GM18858 (cell line): ENCODE measurements around the gene SLC1A2.

ENCODE experiments used
- ATAC-seq: cut with Tn5 transposase; IDR thresholded peaks from one replicate; pipeline ENCODE4 v1.9.1; 2021; ENCODE audit not compliant: unreplicated experiment

The SLC1A2 gene

DNA sequence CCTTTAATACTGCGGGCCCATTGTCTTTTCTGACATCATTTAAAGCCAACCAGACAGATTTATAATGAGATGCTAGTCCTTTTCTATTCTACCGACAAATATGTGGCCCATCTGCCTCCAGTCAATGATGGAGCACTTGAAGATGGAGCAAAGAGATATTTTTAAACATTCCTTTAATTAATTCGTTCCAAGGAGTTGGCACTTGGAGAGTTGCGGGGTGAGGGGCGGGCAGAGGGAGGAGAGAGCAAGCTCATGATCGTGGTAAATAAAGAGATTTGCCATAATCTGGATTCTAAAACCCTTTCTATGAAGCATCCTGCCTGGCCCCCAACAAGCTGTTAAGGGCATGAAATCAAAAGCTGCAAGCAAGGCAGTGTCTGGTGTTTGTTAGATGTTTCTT is 5.0 kb downstream of the SLC1A2 start:
- no peak for ATAC-seq

DNA sequence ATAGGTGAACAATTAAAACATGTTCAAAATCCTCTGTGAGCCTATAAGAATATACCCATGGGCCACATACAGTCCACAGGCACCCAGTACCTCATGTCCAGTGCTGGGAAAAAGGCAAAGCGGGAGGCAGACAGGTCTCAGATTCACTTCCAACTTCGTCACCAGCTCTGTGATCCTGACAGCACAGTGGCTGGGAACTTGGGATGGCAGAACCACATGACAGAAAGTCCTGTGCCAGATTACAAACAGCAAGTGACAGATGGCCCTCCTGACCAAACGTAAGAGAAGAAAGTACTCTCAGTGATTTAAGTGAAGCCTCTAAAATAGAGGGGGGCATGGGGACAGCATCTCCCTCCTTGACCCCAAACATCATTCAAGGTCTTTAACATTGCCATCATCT is 5.8 kb downstream of the SLC1A2 start:
- no peak for ATAC-seq

DNA sequence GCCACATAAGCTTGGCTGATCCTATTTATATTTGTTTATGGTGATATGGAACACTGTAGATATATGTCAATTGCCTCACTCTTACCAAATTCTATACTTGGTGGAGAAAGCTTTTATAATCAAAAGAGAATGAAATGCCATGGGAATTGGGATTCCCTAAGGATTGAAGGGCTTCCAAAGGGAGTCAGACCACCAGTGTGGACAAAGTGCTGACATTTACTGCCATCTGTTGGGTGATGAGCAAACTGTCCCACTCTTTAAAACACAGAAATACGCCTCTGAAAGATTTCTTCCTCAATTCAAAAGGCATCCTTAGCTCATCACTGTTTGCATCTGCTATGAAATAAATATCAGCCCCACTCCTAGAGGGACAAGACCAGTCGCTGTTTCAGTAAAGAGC is 7.1 kb downstream of the SLC1A2 start:
- no peak for ATAC-seq

DNA sequence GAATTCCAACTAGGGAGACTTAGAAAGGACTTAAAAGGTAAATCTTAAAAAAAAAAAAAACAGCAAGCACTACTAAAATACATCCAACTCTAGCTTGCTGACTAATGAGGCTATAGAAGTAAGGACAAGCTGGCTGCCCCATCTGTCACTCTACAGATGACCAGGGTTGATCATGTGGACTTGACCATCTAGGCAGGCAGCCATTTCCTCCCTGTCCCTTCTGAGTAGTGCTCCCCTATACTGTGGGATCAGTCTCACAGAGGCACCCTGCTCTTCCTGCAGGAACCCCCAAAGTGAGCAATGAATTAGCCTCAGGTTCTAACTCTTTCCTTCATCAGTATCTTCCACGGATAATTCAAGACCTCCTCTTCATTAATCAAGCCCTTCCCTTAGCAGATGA is 12.3 kb downstream of the SLC1A2 start:
- no peak for ATAC-seq

DNA sequence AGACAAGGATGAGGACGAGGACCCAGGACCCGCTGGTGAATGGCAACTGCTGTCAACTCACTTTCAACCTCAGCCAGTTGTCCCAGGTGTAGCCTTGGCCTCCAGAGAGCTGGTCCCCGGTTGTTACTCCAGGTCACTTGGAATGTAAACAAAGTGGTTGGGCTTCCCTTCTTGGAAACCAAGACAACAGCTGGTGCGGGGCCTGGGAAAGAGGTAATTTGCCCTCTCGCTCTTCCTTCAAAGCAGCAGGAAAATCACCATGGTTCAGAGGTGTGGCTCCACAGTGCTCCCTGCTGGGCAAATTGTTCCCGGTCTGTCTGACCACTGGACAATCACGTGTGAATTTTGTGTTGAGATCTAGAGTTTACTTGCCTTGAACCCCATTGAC is 15.0 kb downstream of the SLC1A2 start:
- no peak for ATAC-seq

DNA sequence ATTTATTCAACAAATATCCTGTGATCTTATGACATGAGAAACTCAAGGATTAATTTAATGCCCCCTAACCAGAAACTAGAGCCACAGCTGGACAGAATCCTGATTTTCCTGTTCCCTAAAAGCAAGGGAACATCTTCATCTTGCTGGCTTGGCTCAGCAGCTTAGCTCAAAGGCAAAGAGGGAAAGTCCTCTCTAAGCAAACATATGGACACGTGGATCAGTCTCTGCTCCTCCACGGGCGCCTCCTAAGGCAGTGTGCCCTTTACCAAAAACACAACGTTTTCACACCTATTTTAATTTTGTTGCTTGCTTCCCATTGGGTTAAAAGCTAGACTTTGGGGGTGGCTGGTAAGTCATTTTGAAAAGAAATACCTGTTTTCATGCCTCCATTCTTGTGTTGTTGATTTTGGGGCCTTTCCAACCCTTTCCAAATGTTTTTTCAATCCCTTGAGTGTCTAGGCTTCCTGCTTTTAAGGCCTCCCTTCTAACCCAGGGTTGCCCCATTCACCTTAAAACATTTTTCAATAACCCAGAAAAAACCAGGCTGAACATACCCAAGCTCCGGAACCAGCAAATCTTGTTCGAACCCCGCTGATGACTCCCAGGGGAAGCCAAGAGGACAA is 15.5 kb downstream of the SLC1A2 start:
- ATAC-seq, result no peak

DNA sequence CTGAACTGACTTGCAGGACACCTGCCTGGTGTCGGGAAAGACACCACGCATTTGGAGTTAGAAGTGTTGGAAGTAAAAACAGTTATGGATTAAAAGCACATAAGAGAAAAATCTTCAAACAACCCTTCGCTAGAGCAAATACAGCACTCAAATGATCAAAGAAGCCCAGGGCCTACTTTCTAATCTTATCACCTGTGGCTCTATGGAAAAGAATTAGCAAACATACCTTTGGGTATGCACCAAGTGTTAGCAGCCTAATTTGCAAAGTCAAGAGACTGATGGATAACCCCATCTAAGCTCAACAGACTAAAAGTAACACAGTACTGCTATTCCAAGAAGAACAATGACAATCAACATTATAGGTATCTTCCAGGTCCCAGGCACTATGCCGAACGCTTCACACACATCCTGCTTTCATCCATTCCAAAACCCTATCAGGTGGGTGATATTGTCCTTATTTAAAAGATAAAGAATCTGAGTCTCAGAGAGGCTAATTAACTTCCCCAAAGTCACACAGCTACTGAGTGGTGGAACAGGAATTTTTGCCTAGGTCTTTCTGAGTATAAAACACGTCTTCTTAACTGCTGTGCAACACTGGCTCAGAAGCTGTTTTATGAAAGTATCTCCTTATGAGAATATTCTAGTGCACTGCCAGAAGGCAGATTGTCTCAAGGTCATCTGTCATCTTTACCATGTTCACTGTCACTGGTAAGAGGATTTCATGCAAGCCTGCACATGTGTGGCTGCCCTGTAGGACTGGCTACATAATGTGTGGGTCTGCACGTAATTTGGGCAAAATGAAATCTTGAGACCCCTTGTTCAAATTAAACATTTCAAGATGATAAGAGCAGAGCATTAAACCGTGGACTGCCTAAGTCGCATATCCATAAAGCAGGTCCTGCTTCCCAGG is 16.4 kb downstream of the SLC1A2 start:
- ATAC-seq, result no peak

DNA sequence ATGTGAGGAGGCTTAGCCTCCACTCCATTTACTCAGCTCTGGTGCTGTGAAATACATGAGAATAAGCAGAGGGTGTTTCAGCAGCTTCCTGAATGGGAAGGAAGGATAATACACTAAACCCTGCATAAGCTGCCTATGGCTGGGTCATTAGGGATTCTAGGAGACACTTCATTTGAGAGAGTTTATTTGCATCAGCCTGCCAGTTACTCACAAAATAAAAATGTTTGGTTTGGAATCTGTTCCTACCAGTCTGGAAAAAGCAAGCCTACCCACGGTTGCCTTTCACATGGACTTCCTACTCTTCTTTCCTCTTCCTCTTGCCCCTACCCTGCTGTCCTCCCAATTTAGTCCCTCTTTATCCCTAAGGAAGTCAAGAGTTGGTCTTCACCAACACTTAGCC is 20.5 kb downstream of the SLC1A2 start:
- no peak for ATAC-seq

DNA sequence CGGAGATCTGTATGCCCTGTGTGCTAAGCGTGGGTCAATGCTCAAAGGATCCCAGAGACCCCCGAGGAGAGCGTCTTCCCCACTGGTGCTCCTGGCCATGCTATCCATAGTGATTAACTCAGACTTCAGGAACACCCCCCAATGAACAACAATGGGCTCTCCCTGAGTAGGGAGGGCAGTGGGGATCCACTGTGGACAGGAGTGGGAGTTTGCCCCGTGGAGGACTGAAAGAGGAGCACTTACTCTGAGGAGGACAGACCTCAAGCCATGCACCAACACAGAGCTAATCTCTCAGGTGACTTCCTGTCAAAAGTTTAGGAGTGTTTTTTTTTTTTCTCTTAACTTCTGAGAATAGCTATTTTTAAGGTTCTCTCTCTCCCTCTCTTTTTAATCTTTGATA is 24.4 kb downstream of the SLC1A2 start:
- no peak for ATAC-seq

DNA sequence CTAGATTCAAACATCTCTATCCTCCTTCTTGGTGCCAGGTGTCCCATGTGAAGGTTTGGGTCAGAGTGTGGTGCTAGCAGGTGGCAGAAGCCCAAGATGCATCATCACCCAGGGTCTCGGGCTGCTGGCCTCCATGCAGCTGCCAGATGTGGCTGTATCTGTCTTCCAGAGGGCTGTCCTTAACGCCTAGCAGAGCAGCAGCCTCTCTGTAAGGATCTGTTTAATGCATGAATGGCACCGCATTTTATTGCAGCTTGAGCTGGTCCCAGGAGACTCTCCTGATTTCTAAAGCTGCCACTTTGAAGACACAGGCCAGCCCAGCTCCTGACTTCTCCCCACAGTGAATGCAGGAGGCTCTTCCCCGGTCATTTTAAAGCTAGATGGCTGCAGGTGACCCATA is 26.3 kb downstream of the SLC1A2 start:
- no peak for ATAC-seq

DNA sequence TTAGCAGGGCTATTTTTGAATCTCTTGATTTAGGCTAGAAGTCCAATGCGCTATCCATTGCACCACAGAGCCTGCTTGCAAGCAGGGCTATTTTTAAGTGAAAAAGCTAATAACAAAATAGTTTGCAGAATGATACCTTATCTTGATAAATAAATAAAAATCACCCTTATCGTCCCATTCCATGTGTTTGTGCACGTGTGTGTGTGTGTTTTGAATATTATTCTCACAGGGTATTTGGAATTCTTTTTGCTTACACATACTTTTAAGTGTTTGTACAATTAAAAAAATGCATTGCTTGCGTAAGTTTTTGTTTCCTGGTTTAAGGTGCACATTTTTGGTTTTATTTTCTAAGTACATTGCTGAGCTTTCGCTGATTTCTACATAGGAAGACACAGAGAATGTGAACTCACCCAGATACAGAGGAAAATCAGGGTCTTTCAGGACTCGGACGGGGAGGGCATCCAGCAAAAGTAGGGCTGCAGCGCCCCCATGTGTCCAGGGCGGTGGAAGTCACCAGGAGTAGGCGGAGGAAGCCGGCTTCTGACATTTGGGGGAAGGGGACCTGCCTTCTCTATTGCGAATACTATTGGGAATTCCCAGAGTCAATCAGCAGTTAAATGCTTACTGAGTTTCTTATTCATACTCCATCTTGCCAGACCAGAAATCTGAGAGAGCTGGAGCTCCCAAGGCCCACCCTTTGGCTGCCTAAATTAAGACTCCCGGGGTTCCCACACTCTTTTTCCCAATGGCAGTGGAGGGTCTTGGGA is 27.3 kb downstream of the SLC1A2 start:
- no peak for ATAC-seq

DNA sequence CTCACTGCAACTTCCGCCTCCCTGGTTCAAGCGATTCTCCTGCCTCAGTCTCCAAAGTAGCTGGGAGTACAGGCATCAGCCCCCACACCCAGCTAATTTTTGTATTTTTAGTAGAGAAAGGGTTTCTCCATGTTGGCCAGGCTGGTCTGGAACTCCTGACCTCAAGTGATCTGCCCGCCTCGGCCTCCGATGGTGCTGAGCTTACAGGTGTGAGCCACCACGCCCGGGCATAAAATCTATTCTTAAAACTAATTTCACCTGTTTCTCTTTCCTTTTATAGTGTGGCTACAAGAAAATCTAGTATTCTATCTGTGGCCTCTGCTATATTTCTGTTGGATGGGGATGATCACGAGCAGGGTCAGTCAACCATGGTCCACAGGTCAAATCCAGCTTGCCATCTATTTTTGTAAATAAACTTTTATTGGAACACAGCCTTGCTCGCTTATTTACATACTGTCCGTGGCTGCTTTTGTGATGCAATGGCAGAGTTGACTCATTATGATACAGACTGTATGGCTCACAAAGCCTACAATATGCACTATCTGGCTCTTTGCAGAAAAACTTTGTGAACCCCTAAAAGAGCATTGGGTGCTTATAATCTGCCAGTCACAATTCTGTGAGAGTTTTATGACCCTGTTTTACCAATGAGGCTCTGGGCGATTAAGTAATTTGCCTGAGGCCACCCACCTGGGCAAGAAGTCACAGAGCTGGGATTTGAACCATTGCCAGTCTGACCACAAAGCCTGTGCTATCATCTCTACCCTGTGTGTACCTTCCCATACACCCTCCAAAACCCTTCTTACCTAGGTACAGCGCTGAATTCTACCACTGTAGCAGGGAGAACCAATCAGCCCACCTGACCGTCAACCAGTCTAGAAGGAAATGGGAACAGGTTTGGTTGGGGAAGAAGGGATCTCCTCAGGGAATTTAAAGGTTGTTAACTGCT is 28.3 kb downstream of the SLC1A2 start:
- ATAC-seq, result peak; percentile 79

DNA sequence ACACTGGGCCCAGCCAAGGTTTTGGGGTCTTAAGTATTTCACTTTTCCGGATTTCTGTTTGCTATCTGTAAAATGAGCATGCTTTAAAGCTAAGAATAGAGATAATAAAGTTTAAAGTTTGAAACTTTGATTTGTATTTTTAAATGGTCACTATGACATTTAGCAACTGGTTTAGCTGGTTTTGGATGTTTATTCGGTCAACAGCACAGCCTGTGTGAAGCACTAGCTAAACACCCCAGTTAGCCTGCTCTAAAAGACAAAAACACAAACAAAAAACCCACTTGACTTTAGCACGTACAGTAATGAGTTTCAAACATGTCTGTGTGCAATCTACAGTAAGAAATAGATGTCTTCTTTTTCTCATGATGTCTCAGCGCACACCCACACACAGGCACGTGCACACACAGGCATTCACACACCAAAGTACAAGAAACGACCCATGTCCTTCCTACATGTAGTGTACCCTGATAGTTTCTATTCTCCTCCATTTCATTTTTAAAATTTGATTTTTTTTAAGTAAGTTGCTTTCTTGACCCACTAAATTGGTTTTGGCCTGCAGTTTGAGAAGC is 29.4 kb downstream of the SLC1A2 start:
- ATAC-seq, result no peak

DNA sequence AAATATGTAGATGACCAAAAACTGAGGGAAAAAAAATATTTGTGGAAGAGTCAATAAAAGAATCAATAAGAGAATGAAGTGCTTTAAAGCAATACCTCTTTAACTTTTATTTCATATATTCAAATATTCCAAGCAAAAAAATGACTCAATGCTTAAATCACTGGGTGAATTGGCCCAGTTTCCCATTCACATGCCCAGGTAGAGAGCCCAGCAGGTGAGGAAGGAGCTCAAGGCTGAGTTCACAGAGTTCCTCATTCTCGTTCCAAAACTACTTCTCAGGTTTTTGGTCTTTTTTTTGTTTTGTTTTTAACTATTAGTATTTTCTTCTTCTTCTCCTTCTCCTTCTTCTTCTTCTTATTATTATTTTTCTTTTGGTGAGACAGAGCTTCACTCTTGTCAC is 30.2 kb downstream of the SLC1A2 start:
- no peak for ATAC-seq

DNA sequence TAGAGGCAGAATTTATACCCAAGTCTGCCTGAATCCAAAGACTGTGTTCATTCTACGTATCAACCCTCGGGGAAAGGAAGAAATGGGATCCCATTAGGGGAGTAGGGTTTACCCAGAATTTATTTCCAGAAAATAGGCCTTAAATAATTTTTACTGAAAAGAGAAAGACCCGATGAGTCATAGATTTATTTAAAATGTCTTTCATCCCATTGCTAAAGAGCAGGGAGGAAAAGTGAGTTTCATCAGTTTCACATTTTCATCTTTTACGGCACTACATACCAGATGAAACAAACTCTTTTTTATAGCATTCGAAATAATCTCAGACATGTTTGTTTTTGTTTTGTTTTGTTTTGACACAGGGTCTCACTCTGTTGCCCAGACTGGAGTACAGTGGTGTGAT is 31.3 kb downstream of the SLC1A2 start:
- ATAC-seq, result no peak

DNA sequence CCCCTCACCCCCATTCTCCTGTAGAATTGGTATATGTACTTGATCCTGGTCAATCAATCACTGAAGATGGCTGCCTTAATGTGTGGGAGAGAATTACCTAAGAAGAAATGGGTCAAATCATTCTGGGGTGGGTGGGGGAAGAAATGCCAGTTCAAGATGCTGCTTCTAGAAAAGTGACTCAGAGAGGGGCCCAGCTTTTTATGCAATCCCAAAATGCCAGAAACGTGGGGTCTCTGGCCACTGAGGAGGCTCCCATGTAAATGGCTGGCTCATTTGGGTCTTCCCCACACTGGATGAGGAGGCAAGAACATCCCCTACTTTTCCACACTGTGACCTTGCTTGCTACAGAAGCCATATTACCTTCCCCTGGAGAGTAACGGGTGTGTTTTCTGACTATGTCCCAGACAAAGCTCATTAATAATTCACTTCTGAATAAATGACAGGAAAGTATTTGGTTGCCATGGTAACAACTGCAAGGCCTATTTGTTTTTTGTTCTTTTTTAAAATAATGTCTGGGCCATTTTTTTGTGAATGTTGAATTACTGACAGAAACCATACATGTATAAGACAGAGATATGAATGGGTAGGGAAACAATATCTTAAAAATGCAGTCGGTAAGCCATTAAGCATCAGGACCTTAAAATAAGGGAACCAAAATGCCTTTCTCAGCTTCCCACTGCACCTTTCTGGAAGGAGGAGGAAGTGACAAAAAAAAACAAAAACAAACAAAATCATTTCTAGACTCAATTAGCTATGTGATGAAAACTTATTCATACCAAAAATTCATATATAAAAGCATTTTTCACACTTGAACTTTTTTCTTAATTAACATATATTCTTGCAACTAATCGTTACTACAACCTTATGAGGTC is 32.0 kb downstream of the SLC1A2 start:
- no peak for ATAC-seq

DNA sequence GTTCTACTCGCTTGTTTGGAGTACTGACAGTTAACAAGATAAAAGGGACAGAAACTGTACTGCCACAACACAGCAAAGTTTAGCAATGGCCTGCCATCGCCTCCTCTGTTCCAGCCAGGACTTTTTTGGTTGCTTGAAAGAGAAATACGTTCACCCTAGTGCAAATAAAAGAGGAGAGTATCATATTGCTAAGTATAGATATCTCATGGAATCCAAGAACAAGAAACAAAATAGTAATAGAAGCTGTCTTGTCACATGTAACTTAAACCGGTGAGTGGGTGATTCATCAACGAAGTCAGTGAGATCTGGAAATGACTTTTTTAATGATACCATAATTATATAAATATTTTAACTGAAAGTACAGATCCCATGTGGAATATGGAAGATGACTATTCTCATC is 35.4 kb downstream of the SLC1A2 start:
- no peak for ATAC-seq

DNA sequence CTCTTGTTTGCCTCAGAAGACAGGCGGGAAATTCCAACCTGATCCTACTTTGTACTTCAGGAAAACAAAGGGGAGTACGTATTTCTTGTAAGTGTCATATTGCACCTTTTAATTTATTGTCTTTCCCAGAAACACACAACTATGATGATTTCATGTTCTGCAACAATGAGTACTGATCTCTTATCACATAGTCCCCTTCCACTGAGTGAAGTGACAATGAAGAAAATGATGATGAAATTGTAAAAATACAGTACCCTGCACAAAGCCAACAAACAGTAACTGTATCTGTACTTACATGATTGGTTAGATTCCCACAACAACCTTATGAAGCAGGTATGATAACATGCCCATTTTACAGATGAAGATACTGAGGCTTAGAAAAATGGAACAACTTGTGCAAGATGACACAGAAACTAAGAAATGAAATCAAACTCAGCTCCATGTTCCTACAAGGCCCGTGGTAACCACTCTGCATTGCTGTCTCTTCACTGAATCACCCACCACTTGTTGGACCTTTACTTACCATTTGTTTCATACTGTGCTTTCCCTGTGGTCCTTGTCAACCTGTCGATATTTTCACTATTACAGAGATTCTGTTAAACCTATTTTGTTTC is 37.5 kb downstream of the SLC1A2 start:
- no peak for ATAC-seq

DNA sequence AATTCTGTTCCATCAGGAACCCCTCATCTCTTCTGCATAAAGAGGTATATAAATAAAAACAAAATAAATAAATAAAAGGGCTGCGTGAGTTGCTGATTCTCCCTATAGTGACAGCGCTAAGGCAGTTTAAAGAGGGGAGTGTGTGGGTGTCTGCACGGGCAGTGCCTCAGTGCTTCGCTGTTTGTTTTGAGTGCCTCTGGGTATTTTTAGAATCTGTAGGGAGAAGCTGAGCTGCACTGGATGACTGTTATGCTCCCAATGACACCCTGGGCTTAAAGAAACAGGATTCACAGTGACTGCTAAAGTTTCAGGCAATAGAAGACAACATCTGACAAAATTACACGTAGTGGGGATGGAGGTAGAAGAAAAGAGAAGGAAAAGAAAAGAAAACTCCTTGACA is 38.8 kb downstream of the SLC1A2 start:
- ATAC-seq, result no peak
